Skeletal muscle satellite cell (primary cell): ENCODE measurements around the gene CERS1.

Experiments
- H3K27me3 ChIP-seq: 2 replicates; pipeline ENCODE4 v1.7.0; 2013; ENCODE audit warnings: low read length; ENCODE audit not compliant: control insufficient read depth, insufficient read depth
- H3K36me3 ChIP-seq: 2 replicates; pipeline ENCODE4 v1.7.0; 2013; ENCODE audit warnings: mild to moderate bottlenecking, control low read depth, low read length; ENCODE audit not compliant: insufficient read depth
- H3K4me1 ChIP-seq: 2 replicates; pipeline ENCODE4 v1.7.0; 2013; ENCODE audit warnings: low read length; ENCODE audit not compliant: control insufficient read depth, insufficient read depth
- H3K4me2 ChIP-seq: 2 replicates; pipeline ENCODE4 v1.7.0; 2013; ENCODE audit warnings: mild to moderate bottlenecking, low read length
- H3K4me3 ChIP-seq: 2 replicates; pipeline ENCODE4 v1.7.0; 2013; ENCODE audit warnings: low read length
- H3K9ac ChIP-seq: 2 replicates; pipeline ENCODE4 v1.7.0; 2013; ENCODE audit warnings: mild to moderate bottlenecking, low read depth, low read length, moderate library complexity
- H3K9me3 ChIP-seq: replicated peaks from 2 replicates; pipeline ENCODE4 v1.7.0; 2013; ENCODE audit warnings: mild to moderate bottlenecking, control low read depth, low read length

Gene CERS1

DNA sequence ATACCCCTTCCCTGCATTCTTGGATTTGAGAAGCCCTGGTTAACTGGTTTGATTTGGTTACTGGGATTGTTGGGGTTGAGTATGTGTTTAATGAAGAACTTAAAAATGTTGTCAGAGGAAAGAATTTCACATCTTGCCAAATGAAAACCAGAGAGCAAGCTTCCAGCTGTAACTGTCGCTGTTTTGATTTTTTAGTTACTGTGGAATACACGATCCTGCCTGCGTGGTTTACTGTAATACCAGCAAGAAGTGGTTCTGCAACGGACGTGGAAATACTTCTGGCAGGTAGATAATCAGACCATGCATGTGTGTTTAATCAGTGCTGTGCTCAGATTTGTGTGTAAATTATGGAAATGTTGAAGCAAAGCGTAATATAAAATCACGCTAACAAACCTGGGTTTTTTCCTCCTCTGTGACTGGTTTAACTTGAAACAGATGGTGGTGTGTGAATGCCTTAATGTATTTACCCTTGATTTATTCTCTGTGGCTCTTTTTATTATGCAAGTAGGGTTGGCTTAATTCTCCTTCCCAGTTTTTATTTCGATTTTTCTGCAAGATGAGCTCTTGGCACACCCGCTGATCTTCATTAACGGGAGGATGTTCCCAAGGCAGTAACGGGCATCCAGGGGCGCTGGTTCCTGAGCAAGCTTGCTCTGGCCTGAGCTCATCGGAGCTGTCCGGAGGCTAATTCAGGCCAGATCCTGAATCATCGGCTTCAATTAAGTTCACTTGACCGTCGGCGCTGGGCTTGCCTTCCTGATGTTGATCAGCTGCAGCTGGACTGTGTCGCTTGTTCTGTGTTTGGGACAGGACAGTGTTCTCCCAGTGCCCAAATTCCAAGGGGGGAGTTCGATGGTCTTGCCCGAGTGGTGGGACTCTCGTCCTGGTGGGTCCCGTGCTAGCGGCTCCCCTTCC, 48.2 kb downstream of the CERS1 start:
- Histone ChIP-seq H3K9ac (peak overlapping the region; percentile 33), H3K27me3 (no peaks in the 10 kb centered on the region), H3K4me2 (no peak overlapping the region), H3K4me1 (peaks cover 42% of the 10 kb centered on the region), H3K9me3 (no peaks in the 10 kb centered on the region), H3K36me3 (peaks cover 34% of the 10 kb centered on the region), H3K4me3 (no peak overlapping the region)

- H3K36me3 ChIP-seq = peaks cover 27% of the 10 kb centered on the region
- no peak overlapping the region for H3K9ac ChIP-seq
- H3K4me3 ChIP-seq = no peak overlapping the region
- no peaks in the 10 kb centered on the region for H3K9me3 ChIP-seq
- H3K27me3 ChIP-seq = no peaks in the 10 kb centered on the region
- no peak overlapping the region for H3K4me2 ChIP-seq
- peaks cover 42% of the 10 kb centered on the region for H3K4me1 ChIP-seq
Measured at GRCh38 chr19:18846862-18847548, 49.0 kb downstream of the CERS1 start.

GRCh38 chr19:18845961-18846360, 50.0 kb downstream of the CERS1 start:
- no peak overlapping the region for H3K9ac ChIP-seq
- peaks cover 42% of the 10 kb centered on the region for H3K4me1 ChIP-seq
- no peak overlapping the region for H3K4me2 ChIP-seq
- H3K36me3 ChIP-seq = peaks cover 20% of the 10 kb centered on the region
- no peak overlapping the region for H3K4me3 ChIP-seq
- H3K9me3 ChIP-seq = no peaks in the 10 kb centered on the region
- no peaks in the 10 kb centered on the region for H3K27me3 ChIP-seq

- H3K36me3 ChIP-seq = peaks cover 10% of the 10 kb centered on the region
- no peak overlapping the region for H3K4me2 ChIP-seq
- no peaks in the 10 kb centered on the region for H3K27me3 ChIP-seq
- H3K9ac ChIP-seq = no peak overlapping the region
- no peak overlapping the region for H3K4me3 ChIP-seq
- peaks cover 46% of the 10 kb centered on the region for H3K4me1 ChIP-seq
- H3K9me3 ChIP-seq = no peaks in the 10 kb centered on the region
Measured at GRCh38 chr19:18844806-18845329, 51.1 kb downstream of the CERS1 start.

GRCh38 chr19:18843960-18844359, 52.0 kb downstream of the CERS1 start:
- no peaks in the 10 kb centered on the region for H3K27me3 ChIP-seq
- no peak overlapping the region for H3K4me2 ChIP-seq
- H3K4me3 ChIP-seq = no peak overlapping the region
- H3K9me3 ChIP-seq = no peaks in the 10 kb centered on the region
- peaks cover 46% of the 10 kb centered on the region for H3K4me1 ChIP-seq
- H3K9ac ChIP-seq = no peak overlapping the region
- peaks cover 14% of the 10 kb centered on the region for H3K36me3 ChIP-seq

DNA sequence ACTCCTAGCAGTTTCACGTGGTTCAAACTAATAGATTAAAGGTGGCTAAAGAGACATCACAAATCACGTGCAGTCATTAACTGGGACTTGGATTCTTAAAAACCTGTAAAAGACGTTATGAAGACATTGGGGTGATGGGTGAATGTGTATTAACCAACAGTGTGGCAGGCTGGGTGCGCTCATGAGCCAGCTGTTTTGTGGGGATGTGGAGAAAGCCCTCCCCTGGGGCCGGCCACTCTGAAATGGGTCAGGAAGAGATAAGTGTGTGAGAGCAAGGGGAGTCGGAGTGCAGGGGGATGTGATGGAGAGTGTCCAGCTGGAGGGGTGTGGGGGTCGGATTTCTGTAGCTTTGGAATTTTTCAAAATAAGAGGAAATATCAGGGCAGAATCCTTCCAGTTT, 53.8 kb downstream of the CERS1 start:
- H3K4me2 ChIP-seq = no peak overlapping the region
- no peak overlapping the region for H3K9ac ChIP-seq
- no peaks in the 10 kb centered on the region for H3K9me3 ChIP-seq
- peaks cover 16% of the 10 kb centered on the region for H3K36me3 ChIP-seq
- H3K4me3 ChIP-seq = no peak overlapping the region
- H3K4me1 ChIP-seq = peaks cover 37% of the 10 kb centered on the region
- H3K27me3 ChIP-seq = no peaks in the 10 kb centered on the region

- Histone ChIP-seq H3K4me1 (peaks cover 34% of the 10 kb centered on the region), H3K27me3 (no peaks in the 10 kb centered on the region)
Measured at GRCh38 chr19:18841400-18841799, 54.6 kb downstream of the CERS1 start.

GRCh38 chr19:18840288-18841267, 55.4 kb downstream of the CERS1 start:
- Histone ChIP-seq H3K36me3 (peaks cover 25% of the 10 kb centered on the region), H3K9me3 (no peaks in the 10 kb centered on the region), H3K9ac (no peak overlapping the region), H3K4me1 (peaks cover 38% of the 10 kb centered on the region), H3K4me2 (peak overlapping the region; percentile 34), H3K27me3 (no peaks in the 10 kb centered on the region), H3K4me3 (no peak overlapping the region)

More at GRCh38 chr19:18841400-18841799, 54.6 kb downstream of the CERS1 start:
- no peak overlapping the region for H3K9ac ChIP-seq
- no peak overlapping the region for H3K4me3 ChIP-seq
- no peak overlapping the region for H3K4me2 ChIP-seq
- H3K36me3 ChIP-seq = peaks cover 17% of the 10 kb centered on the region
- no peaks in the 10 kb centered on the region for H3K9me3 ChIP-seq

DNA sequence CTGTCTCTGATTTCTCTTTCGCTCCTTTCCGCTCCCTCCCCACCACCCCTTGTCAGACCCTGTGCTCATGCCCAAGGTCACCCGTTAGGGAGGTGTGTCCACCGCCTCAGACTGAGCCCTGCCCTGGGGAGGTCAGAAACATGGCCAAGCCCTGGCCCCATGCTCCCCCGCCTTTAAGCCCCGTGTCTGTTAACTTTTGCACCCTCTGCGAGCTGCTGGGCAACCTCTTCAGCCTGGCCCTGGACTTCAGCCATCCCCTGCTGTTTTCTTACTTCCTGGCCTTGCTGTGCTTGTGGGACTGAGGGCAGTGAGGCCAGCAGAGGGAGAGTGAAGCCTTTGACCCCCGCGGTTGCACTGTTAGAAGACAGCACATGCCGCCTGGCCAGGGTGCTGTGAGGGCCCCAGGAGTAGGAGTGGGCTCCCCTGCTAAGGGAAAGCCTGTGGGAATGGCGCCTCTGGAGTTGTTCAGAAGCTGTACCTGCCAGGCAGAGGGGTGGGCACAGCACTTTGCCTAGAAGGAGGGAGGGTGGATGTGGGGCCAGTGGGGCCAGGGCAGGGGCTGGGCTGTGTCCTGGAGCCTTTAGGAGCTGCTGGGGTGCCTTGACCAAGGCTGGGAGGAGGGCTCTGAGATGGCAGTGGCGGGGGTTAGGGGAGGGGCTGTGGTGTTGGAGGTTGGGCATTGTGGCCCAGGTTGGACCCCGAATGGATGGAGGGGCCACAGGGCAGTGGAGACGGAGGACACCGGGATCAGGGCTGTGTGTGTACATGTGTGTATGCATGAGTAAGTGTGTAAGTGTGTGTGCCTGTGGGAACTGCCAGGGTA, 56.3 kb downstream of the CERS1 start:
- H3K4me2 ChIP-seq = peak overlapping the region; percentile 34
- H3K9me3 ChIP-seq = no peaks in the 10 kb centered on the region
- peaks cover 31% of the 10 kb centered on the region for H3K36me3 ChIP-seq
- no peak overlapping the region for H3K4me3 ChIP-seq
- H3K27me3 ChIP-seq = no peaks in the 10 kb centered on the region
- peak overlapping the region; percentile 13 for H3K9ac ChIP-seq
- peaks cover 41% of the 10 kb centered on the region for H3K4me1 ChIP-seq

GRCh38 chr19:18834644-18834984, 61.3 kb downstream of the CERS1 start:
- Histone ChIP-seq H3K9ac (no peak overlapping the region), H3K36me3 (peaks cover 35% of the 10 kb centered on the region), H3K27me3 (no peaks in the 10 kb centered on the region), H3K4me2 (peak overlapping the region; percentile 95), H3K4me1 (peaks cover 31% of the 10 kb centered on the region), H3K9me3 (no peaks in the 10 kb centered on the region), H3K4me3 (peak overlapping the region; percentile 83)
